Mammary epithelial cell (primary cell): Measurements from ENCODE around the gene FYN.

Experiments used
- EZH2 ChIP-seq: IDR thresholded peaks from 2 replicates; pipeline ENCODE4 v1.6.1; 2012; ENCODE audit warnings: low read length, inconsistent platforms, borderline replicate concordance
- TF ChIP-seq, protein P1 (sequence below), 2 donors: IDR thresholded peaks in 1 of 2; conservative IDR thresholded peaks in 1 of 2; 2 replicates each; pipeline ENCODE4 v1.5.1; 2011 to 2012; ENCODE audit warnings: inconsistent platforms in 2 of 2, low read length in 2 of 2, mild to moderate bottlenecking in 2 of 2, control low read depth in 1 of 2, low read depth in 1 of 2; ENCODE audit not compliant: insufficient read depth in 1 of 2; ENCODE audit errors: extremely low read depth in 1 of 2

DNA sequence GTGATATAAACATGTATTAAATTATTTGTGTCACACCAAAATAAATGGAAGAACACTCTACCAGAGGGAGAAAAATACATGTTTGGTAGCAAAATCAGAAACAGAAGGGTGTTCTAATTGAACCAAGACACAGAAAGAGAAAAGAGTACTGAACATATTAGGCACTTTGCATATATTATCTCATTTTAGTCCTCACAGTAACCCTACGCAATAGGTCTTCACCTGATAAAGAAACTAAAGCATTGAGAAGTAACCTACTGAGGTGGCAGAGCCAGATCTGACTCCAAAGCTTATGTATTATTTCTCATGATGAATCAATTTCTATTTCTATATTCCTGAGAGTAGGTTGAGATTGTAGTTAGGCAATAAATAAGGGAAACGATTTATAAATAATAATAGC is 77.7 kb downstream of the FYN start:
- TF ChIP-seq, protein P1, sequence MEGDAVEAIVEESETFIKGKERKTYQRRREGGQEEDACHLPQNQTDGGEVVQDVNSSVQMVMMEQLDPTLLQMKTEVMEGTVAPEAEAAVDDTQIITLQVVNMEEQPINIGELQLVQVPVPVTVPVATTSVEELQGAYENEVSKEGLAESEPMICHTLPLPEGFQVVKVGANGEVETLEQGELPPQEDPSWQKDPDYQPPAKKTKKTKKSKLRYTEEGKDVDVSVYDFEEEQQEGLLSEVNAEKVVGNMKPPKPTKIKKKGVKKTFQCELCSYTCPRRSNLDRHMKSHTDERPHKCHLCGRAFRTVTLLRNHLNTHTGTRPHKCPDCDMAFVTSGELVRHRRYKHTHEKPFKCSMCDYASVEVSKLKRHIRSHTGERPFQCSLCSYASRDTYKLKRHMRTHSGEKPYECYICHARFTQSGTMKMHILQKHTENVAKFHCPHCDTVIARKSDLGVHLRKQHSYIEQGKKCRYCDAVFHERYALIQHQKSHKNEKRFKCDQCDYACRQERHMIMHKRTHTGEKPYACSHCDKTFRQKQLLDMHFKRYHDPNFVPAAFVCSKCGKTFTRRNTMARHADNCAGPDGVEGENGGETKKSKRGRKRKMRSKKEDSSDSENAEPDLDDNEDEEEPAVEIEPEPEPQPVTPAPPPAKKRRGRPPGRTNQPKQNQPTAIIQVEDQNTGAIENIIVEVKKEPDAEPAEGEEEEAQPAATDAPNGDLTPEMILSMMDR (conservative IDR thresholded peaks at IDR 0.05 in 1 of 2, IDR thresholded peaks at IDR 0.05 in 1 of 2; ENCODE audit: extremely low read depth in 1 of 2, insufficient read depth in 1 of 2, low read depth in 1 of 2, low read length in 2 of 2) = no peak
- TF ChIP-seq EZH2 = no peak
